HL-60 (cell line): Measurements from ENCODE around the gene FAM170B.

Source experiments
- DNase-seq, 2 experiments: peaks; one replicate each; pipeline ENCODE4 v3.0.0-alpha.2; 2010 to 2020; ENCODE audit warnings: low read depth in 1 of 2, low spot score in 1 of 2
- H3K27ac ChIP-seq: fragments of 250-450 bp; sonication (Bioruptor Pico); replicated peaks from 2 replicates; pipeline ENCODE4 v1.5.1; 2020; ENCODE audit warnings: mild to moderate bottlenecking, moderate library complexity
- H3K27me3 ChIP-seq: fragments of 250-450 bp; sonication (Bioruptor Pico); 2 replicates; pipeline ENCODE4 v1.5.1; 2021; ENCODE audit warnings: mild to moderate bottlenecking, moderate library complexity; ENCODE audit not compliant: insufficient read depth, poor library complexity, severe bottlenecking
- H3K4me3 ChIP-seq: replicated peaks from 2 replicates; pipeline ENCODE4 v1.5.1; 2011; ENCODE audit warnings: mild to moderate bottlenecking, control low read depth, low read length; ENCODE audit not compliant: insufficient read depth
- GABPA ChIP-seq: IDR thresholded peaks from 2 replicates; pipeline ENCODE4 v1.6.1; 2012; ENCODE audit warnings: low read depth
- POLR2AphosphoS5 ChIP-seq: IDR thresholded peaks from 2 replicates; pipeline ENCODE4 v1.6.1; 2012; ENCODE audit warnings: low read depth
- SPI1 ChIP-seq: IDR thresholded peaks from 2 replicates; pipeline ENCODE4 v1.6.1; 2012; ENCODE audit warnings: low read depth, mild to moderate bottlenecking, borderline replicate concordance
- TF ChIP-seq, protein P1 (sequence below): IDR thresholded peaks from one replicate; pipeline ENCODE4 v1.5.1; 2011; ENCODE audit warnings: low read length, control low read depth, inconsistent platforms; ENCODE audit not compliant: insufficient read depth
- TF ChIP-seq, protein P2 (sequence below): IDR thresholded peaks from 2 replicates; pipeline ENCODE4 v1.6.1; 2012; ENCODE audit warnings: low read depth; ENCODE audit not compliant: insufficient replicate concordance

Gene FAM170B

GRCh38 chr10:49118430-49119074, 15.3 kb downstream of the FAM170B start:
- TF ChIP-seq, protein P1, sequence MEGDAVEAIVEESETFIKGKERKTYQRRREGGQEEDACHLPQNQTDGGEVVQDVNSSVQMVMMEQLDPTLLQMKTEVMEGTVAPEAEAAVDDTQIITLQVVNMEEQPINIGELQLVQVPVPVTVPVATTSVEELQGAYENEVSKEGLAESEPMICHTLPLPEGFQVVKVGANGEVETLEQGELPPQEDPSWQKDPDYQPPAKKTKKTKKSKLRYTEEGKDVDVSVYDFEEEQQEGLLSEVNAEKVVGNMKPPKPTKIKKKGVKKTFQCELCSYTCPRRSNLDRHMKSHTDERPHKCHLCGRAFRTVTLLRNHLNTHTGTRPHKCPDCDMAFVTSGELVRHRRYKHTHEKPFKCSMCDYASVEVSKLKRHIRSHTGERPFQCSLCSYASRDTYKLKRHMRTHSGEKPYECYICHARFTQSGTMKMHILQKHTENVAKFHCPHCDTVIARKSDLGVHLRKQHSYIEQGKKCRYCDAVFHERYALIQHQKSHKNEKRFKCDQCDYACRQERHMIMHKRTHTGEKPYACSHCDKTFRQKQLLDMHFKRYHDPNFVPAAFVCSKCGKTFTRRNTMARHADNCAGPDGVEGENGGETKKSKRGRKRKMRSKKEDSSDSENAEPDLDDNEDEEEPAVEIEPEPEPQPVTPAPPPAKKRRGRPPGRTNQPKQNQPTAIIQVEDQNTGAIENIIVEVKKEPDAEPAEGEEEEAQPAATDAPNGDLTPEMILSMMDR = no peak
- TF ChIP-seq SPI1 = no peak

GRCh38 chr10:49117376-49118070, 16.3 kb downstream of the FAM170B start:
- Histone ChIP-seq H3K4me3 (no peak overlapping the region), H3K27ac (no peak overlapping the region), H3K27me3 (peaks cover 13% of the 10 kb centered on the region)
- DNase-seq = peak in 1 of 2 experiments; percentile 40
- TF ChIP-seq, protein P2, sequence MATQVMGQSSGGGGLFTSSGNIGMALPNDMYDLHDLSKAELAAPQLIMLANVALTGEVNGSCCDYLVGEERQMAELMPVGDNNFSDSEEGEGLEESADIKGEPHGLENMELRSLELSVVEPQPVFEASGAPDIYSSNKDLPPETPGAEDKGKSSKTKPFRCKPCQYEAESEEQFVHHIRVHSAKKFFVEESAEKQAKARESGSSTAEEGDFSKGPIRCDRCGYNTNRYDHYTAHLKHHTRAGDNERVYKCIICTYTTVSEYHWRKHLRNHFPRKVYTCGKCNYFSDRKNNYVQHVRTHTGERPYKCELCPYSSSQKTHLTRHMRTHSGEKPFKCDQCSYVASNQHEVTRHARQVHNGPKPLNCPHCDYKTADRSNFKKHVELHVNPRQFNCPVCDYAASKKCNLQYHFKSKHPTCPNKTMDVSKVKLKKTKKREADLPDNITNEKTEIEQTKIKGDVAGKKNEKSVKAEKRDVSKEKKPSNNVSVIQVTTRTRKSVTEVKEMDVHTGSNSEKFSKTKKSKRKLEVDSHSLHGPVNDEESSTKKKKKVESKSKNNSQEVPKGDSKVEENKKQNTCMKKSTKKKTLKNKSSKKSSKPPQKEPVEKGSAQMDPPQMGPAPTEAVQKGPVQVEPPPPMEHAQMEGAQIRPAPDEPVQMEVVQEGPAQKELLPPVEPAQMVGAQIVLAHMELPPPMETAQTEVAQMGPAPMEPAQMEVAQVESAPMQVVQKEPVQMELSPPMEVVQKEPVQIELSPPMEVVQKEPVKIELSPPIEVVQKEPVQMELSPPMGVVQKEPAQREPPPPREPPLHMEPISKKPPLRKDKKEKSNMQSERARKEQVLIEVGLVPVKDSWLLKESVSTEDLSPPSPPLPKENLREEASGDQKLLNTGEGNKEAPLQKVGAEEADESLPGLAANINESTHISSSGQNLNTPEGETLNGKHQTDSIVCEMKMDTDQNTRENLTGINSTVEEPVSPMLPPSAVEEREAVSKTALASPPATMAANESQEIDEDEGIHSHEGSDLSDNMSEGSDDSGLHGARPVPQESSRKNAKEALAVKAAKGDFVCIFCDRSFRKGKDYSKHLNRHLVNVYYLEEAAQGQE = no peak
- TF ChIP-seq POLR2AphosphoS5 (no peak), GABPA (no peak), SPI1 (no peak)
- TF ChIP-seq, protein P1 = no peak

More at GRCh38 chr10:49118430-49119074, 15.3 kb downstream of the FAM170B start:
- H3K27ac ChIP-seq = no peak overlapping the region
- H3K27me3 ChIP-seq = peaks cover 13% of the 10 kb centered on the region
- no peak overlapping the region for H3K4me3 ChIP-seq
- no peak for DNase-seq

GRCh38 chr10:49116509-49117375, 17.1 kb downstream of the FAM170B start:
- peaks cover 13% of the 10 kb centered on the region for H3K27me3 ChIP-seq
- TF ChIP-seq POLR2AphosphoS5 (no peak), SPI1 (no peak), GABPA (no peak)
- TF ChIP-seq, protein P2 = no peak
- TF ChIP-seq, protein P1 = no peak
- H3K4me3 ChIP-seq = no peak overlapping the region
- no peak overlapping the region for H3K27ac ChIP-seq
- DNase-seq = no peak
